B cell (primary cell): Measurements from ENCODE around the gene DRAM2. TPM values are rescaled to one million over a fixed set of nuclear protein-coding genes. Genes with fewer than 3 reads are reported as not detected.

Experiments
- ATAC-seq: fragments of 200-7000 bp; cut with Tn5 transposase; one replicate; pipeline ENCODE4 v1.10.0; 2021; ENCODE audit warnings: low read depth, mild to moderate bottlenecking, moderate number of reproducible peaks, moderate library complexity
- CTCF ChIA-PET: fragments of 350-600 bp; sonication (Branson Sonifier 250); formaldehyde crosslinking; loops from one replicate; lab custom pipeline; 2021; ENCODE audit warnings: antibody characterized with exemption, inconsistent platforms; lab: Charles Lee
- POLR2A ChIA-PET: fragments of 350-600 bp; sonication (Branson Sonifier 250); formaldehyde crosslinking; loops from one replicate; lab custom pipeline; 2021; ENCODE audit warnings: antibody characterized with exemption; lab: Charles Lee
- DNase-seq: peaks from one replicate; pipeline ENCODE4 v3.0.0; 2013
- H2AFZ ChIP-seq: 2 replicates; pipeline ENCODE4 v1.6.1; 2012; ENCODE audit warnings: mild to moderate bottlenecking, low read depth, low read length; ENCODE audit not compliant: insufficient read depth, poor library complexity, severe bottlenecking
- H3K27ac ChIP-seq, 2 donors: 1 replicate in 1 of 2; 2 replicates in 1 of 2; pipeline ENCODE4 v1.5.1; 2012 to 2013; ENCODE audit warnings: low read length in 2 of 2, mild to moderate bottlenecking in 2 of 2, moderate library complexity in 1 of 2
- H3K27me3 ChIP-seq, 4 experiments: fragments of 200-600 bp in 1 of 4; sonication (generic) in 1 of 4; replicated peaks in 1 of 4; 1 replicate in 2 of 4; 2 replicates in 2 of 4; pipeline versions ENCODE4 v1.6.1 to v1.7.0; 2013 to 2016; ENCODE audit warnings: low read length in 3 of 4, mild to moderate bottlenecking in 2 of 4, mixed read lengths in 1 of 4, moderate library complexity in 1 of 4; ENCODE audit not compliant: insufficient read depth in 4 of 4, control insufficient read depth in 3 of 4; ENCODE audit errors: control extremely low read depth in 1 of 4
- H3K36me3 ChIP-seq, 2 experiments: replicated peaks in 1 of 2; 1 replicate in 1 of 2; 2 replicates in 1 of 2; pipeline versions ENCODE4 v1.6.1 to v1.7.1; 2013; ENCODE audit warnings: low read length in 1 of 2; ENCODE audit not compliant: insufficient read depth in 2 of 2, control insufficient read depth in 1 of 2; ENCODE audit errors: control extremely low read depth in 1 of 2, extremely low read depth in 1 of 2
- H3K4me1 ChIP-seq, 2 donors: fragments of 200-600 bp in 1 of 2; sonication (generic) in 1 of 2; 1 replicate in 1 of 2; 2 replicates in 1 of 2; pipeline versions ENCODE4 v1.5.1 to v1.6.1; 2013 to 2017; ENCODE audit warnings: low read length in 2 of 2; ENCODE audit not compliant: control insufficient read depth in 2 of 2, insufficient read depth in 2 of 2
- H3K4me2 ChIP-seq: replicated peaks from 2 replicates; pipeline ENCODE3; 2012; ENCODE audit warnings: mild to moderate bottlenecking, low read depth, low read length; ENCODE audit not compliant: poor library complexity, severe bottlenecking
- H3K4me3 ChIP-seq, 5 experiments: fragments of 200-600 bp in 1 of 5; sonication (generic) in 1 of 5; 1 replicate in 3 of 5; 2 replicates in 2 of 5; pipeline versions ENCODE4 v1.5.1 to v1.7.0; 2011 to 2016; ENCODE audit warnings: low read length in 4 of 5, mild to moderate bottlenecking in 4 of 5, low read depth in 2 of 5, control low read depth in 1 of 5, moderate library complexity in 1 of 5; ENCODE audit not compliant: insufficient read depth in 1 of 5; ENCODE audit errors: control extremely low read depth in 1 of 5, extremely low read depth in 1 of 5
- H3K79me2 ChIP-seq: fragments of 200-600 bp; sonication (generic); one replicate; pipeline ENCODE4 v1.6.0; 2016; ENCODE audit warnings: low read length; ENCODE audit not compliant: control insufficient read depth, insufficient read depth
- H3K9ac ChIP-seq: fragments of 200-600 bp; sonication (generic); 2 replicates; pipeline ENCODE4 v1.6.1; 2017; ENCODE audit warnings: mild to moderate bottlenecking, low read length, moderate library complexity
- H3K9me3 ChIP-seq, 3 donors: one replicate each; pipeline versions ENCODE4 v1.6.1 to v1.7.1; 2013; ENCODE audit warnings: low read length in 2 of 3; ENCODE audit not compliant: control insufficient read depth in 2 of 3, insufficient read depth in 1 of 3; ENCODE audit errors: control extremely low read depth in 1 of 3
- H4K20me1 ChIP-seq: 2 replicates; pipeline ENCODE4 v1.6.0; 2012; ENCODE audit warnings: mild to moderate bottlenecking, low read length; ENCODE audit not compliant: insufficient read depth, control insufficient read depth, poor library complexity, severe bottlenecking
- H3K27ac Mint-ChIP-seq: one replicate; pipeline ENCODE4 v1.8.0; 2021; ENCODE audit warnings: mixed read lengths
- H3K27me3 Mint-ChIP-seq: one replicate; pipeline ENCODE4 v1.8.0; 2021; ENCODE audit warnings: mixed read lengths
- H3K4me1 Mint-ChIP-seq: one replicate; pipeline ENCODE4 v1.8.0; 2021; ENCODE audit warnings: mixed read lengths
- H3K4me3 Mint-ChIP-seq: one replicate; pipeline ENCODE4 v1.8.0; 2021; ENCODE audit warnings: mixed read lengths
- H3K9me3 Mint-ChIP-seq: one replicate; pipeline ENCODE4 v1.8.0; 2022; ENCODE audit warnings: mixed read lengths; ENCODE audit not compliant: insufficient read depth
- EZH2 ChIP-seq: IDR thresholded peaks from 2 replicates; pipeline ENCODE4 v1.6.1; 2012; ENCODE audit warnings: borderline replicate concordance, low read depth, mild to moderate bottlenecking, moderate library complexity, low read length; ENCODE audit not compliant: insufficient read depth, poor library complexity, severe bottlenecking
- WGBS: methylation state at CpG from one replicate; pipeline ENCODE4 v1.1.5; 2013; ENCODE audit warnings: missing lambda C conversion rate; ENCODE audit not compliant: insufficient coverage; 5-methylcytosine and 5-hydroxymethylcytosine counted together
- intact Hi-C: fragments of 100-400 bp; cut with micrococcal nuclease; formaldehyde crosslinking; loops from one replicate; pipeline ENCODE4 v1.10.0; 2022
- polyA plus RNA-seq: library from polyadenylated mRNA; depleted of rRNA; stranded (reverse); fragments of >200 nt; gene quantifications from 2 replicates; pipeline ENCODE4 v1.2.3, GENCODE V29; 2012
- total RNA-seq, 2 donors: library from RNA; stranded (reverse); fragments of 120-200 nt in 1 of 2; gene quantifications; 1 replicate in 1 of 2; 2 replicates in 1 of 2; pipeline versions ENCODE4 v1.2.3 to v1.2.4, GENCODE V29; 2013 to 2022
- TF ChIP-seq, protein P1 (sequence below): fragments of 200-600 bp; IDR thresholded peaks from one replicate; pipeline ENCODE4 v1.8.0; 2022; ENCODE audit warnings: antibody characterized with exemption, mild to moderate bottlenecking

Gene DRAM2
- total and polyA plus RNA-seq, 2 donors (not counting 1 experiment from before 2014, with no cell fraction given) = 102 to 195 TPM

DNA sequence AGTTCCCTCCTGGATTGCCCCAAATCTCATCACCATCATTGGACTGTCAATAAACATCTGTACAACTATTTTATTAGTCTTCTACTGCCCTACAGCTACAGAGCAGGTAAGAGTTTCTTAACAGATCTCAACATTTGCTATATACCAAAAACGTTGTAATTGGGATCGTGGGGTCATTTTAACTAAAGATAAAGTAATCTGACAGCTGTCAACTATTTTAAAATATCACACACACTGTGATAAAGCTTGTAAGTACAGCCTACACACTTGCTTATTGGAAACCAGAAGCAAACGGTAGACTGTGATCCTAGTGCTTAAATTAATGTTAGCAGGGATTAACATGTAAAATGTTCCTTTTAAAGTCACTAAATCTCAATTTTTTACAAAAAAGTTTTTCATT is 8.1 kb upstream of the DRAM2 start:
- DNase-seq = no peak
- H3K36me3 ChIP-seq = peaks cover 4 to 52% of the 10 kb centered on the region in 2 experiments

DNA sequence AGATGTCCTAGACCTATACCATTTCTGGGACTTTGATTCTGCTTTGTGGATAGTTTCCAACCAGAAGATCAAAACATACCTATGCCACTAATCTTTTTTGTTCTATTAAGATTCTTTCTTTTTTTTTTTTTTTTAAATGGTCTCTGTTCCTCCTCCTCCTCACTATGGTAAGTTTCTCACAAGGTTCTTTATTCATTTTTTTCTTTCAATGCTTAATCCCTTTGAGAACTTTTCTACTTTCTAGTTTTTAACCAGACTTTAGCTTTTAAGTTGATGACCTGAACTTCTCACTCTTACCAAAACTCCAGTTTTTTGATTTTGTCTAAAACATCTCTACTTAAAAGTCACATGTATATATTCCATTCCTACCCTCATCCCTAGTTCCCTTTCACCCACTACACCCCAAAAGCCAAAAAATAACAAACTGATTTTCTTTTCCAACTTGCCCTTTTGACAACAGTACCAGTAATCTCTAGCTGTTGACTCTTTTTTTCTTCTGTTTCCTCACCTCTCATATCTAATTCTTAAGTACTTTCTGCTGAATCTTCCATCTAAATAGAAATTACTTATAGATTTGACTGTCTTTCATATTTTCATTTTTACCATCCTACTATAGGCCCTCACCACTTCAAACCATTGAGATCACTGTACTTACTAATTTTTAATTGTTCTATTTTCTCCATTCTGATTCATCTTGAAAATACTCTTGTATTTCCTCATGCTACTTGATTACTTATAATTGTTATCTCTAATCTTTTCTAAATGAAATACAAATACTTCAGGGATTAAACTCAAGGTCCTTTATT is 6.3 kb upstream of the DRAM2 start:
- Mint-ChIP-seq H3K9me3 (no peaks in the 10 kb centered on the region), H3K4me3 (peak overlapping the region; percentile 30), H3K27me3 (no peaks in the 10 kb centered on the region), H3K4me1 (peaks cover 82% of the 10 kb centered on the region), H3K27ac (peak overlapping the region; percentile 60)
- ATAC-seq (no peak), DNase-seq (no peak)
- Histone ChIP-seq H4K20me1 (peaks cover 4% of the 10 kb centered on the region), H3K27me3 (no peaks in the 10 kb centered on the region), H3K9ac (peak overlapping the region; percentile 1), H3K9me3 (no peaks in the 10 kb centered on the region), H3K4me1 (peaks cover 58 to 78% of the 10 kb centered on the region in 2 donors), H2AFZ (no peak overlapping the region), H3K4me3 (no peak overlapping the region), H3K27ac (peak overlapping the region in 1 of 2 donors; percentile 52), H3K36me3 (peaks cover 4 to 45% of the 10 kb centered on the region in 2 experiments), H3K79me2 (peaks cover 100% of the 10 kb centered on the region), H3K4me2 (peak overlapping the region; percentile 26)
- POLR2A ChIA-PET = no interaction called here
- TF ChIP-seq EZH2 = no peak
- TF ChIP-seq, protein P1, sequence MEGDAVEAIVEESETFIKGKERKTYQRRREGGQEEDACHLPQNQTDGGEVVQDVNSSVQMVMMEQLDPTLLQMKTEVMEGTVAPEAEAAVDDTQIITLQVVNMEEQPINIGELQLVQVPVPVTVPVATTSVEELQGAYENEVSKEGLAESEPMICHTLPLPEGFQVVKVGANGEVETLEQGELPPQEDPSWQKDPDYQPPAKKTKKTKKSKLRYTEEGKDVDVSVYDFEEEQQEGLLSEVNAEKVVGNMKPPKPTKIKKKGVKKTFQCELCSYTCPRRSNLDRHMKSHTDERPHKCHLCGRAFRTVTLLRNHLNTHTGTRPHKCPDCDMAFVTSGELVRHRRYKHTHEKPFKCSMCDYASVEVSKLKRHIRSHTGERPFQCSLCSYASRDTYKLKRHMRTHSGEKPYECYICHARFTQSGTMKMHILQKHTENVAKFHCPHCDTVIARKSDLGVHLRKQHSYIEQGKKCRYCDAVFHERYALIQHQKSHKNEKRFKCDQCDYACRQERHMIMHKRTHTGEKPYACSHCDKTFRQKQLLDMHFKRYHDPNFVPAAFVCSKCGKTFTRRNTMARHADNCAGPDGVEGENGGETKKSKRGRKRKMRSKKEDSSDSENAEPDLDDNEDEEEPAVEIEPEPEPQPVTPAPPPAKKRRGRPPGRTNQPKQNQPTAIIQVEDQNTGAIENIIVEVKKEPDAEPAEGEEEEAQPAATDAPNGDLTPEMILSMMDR = no peak
- intact Hi-C loops = no loop called here
- CTCF ChIA-PET = interaction anchor here (1.5 to 1.6 kb wide), 2 partner anchors 116 to 258 kb away, joined by 3 to 6 read pairs; no protein-coding TSS in a partner anchor

More for the DNA sequence above, 8.1 kb upstream of the DRAM2 start:
- H3K9me3 ChIP-seq = no peaks in the 10 kb centered on the region
- H3K27me3 Mint-ChIP-seq = no peaks in the 10 kb centered on the region
- peaks cover 100% of the 10 kb centered on the region for H3K79me2 ChIP-seq
- peak overlapping the region; percentile 2 for H3K9ac ChIP-seq
- TF ChIP-seq, protein P1 = no peak
- TF ChIP-seq EZH2 = no peak
- no peaks in the 10 kb centered on the region for H3K9me3 Mint-ChIP-seq
- intact Hi-C loops = no loop called here
- peak overlapping the region in 1 of 2 donors; percentile 60 for H3K27ac ChIP-seq
- H3K4me1 Mint-ChIP-seq = peaks cover 84% of the 10 kb centered on the region
- H3K27ac Mint-ChIP-seq = no peak overlapping the region
- H3K4me1 ChIP-seq = peaks cover 54 to 76% of the 10 kb centered on the region in 2 donors
- ChIA-PET CTCF (no interaction called here), POLR2A (no interaction called here)
- H3K4me2 ChIP-seq = peak overlapping the region; percentile 36
- H3K27me3 ChIP-seq = no peaks in the 10 kb centered on the region
- no CpG with 5 or more reads among the region's 3 CpGs for WGBS
- ATAC-seq = no peak
- H3K4me3 ChIP-seq = no peak overlapping the region
- peak overlapping the region; percentile 12 for H3K4me3 Mint-ChIP-seq
- peaks cover 4% of the 10 kb centered on the region for H4K20me1 ChIP-seq
- H2AFZ ChIP-seq = no peak overlapping the region
